ENCODE results near the gene MPIG6B.
"Not testable (repeated sequence)": the region's sequence is repeated elsewhere in the genome, so short reads cannot be mapped to it uniquely, and the experiment has no call there.

MPIG6B gene

DNA sequence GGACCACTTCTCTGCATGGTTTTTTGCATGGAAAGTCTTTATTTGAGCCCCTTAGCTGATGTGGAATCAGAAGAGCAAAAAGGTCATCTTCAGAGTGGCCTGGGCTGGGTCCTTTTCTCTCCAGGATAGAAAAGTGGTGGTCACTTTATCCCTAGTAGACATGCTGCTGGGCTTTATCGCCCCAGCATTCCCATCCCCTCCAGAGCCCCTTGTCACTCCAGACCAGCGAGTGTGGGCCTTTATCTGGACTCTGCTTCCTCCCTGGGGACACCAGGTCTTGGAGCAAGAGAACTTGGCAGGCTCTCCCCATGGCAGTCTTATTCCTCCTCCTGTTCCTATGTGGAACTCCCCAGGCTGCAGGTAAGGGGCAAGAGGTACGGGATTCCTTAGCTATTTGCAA is 16.6 kb upstream of the MPIG6B start, which contains the start of gene LY6G6F:
Gene LY6G6F (plus strand): TSS at position 268 of the 400 bp plus-strand sequence. CDS start 41 bp downstream, at position 309.
- Histone ChIP-seq H3K36me3 (ENCODE audit: insufficient read depth, low read length) (no peaks in the 10 kb centered on the region), H3K27me3 (ENCODE audit: insufficient read depth, low read length) (no peaks in the 10 kb centered on the region), H3K9me3 (ENCODE audit: low read length) (no peaks in the 10 kb centered on the region), H3K4me3 (ENCODE audit: low read length) (no peak within 1 kb of the TSS), H3K4me1 (ENCODE audit: insufficient read depth, low read length) (peaks cover 7% of the 10 kb centered on the region), H2AFZ (ENCODE audit: low read depth, low read length) (no peak within 1 kb of the TSS)

DNA sequence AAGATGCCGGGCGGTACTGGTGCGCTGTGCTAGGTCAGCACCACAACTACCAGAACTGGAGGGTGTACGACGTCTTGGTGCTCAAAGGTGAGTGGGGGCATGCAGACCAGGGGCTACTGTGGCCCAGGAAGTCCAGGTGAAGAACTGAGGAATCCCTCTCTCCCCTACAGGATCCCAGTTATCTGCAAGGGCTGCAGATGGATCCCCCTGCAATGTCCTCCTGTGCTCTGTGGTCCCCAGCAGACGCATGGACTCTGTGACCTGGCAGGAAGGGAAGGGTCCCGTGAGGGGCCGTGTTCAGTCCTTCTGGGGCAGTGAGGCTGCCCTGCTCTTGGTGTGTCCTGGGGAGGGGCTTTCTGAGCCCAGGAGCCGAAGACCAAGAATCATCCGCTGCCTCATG is 15.5 kb upstream of the MPIG6B start:
- Histone ChIP-seq H2AFZ (ENCODE audit: low read depth, low read length) (no peak overlapping the region), H3K27me3 (ENCODE audit: insufficient read depth, low read length) (no peaks in the 10 kb centered on the region), H3K36me3 (ENCODE audit: insufficient read depth, low read length) (no peaks in the 10 kb centered on the region), H3K4me1 (ENCODE audit: insufficient read depth, low read length) (no peaks in the 10 kb centered on the region), H3K9me3 (ENCODE audit: low read length) (no peaks in the 10 kb centered on the region), H3K4me3 (ENCODE audit: low read length) (no peak overlapping the region)

DNA sequence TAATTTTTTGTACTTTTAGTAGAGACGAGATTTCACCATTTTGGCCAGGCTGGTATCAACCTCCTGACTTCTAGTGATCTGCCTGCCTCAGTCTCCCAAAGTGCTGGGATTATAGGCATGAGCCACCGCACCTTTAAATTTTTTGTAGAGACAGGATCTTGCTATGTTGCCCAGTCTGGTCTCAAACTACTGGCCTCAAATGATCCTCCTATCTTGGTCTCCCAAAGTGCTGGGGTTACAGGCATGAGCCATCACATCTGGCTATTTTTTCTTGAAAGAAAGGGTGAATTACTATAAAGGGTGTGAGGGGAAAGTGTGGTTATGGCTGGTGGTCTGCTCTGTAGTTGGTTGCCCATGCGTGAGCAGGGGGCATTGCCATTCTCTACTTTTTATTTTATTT is 14.9 kb upstream of the MPIG6B start:
- H3K27me3 ChIP-seq (ENCODE audit: insufficient read depth, low read length) = no peaks in the 10 kb centered on the region
- no peaks in the 10 kb centered on the region for H3K36me3 ChIP-seq (ENCODE audit: insufficient read depth, low read length)
- H2AFZ ChIP-seq (ENCODE audit: low read depth, low read length) = no peak overlapping the region
- peaks cover 1% of the 10 kb centered on the region for H3K4me1 ChIP-seq (ENCODE audit: insufficient read depth, low read length)
- no peak overlapping the region for H3K4me3 ChIP-seq (ENCODE audit: low read length)
- no peaks in the 10 kb centered on the region for H3K9me3 ChIP-seq (ENCODE audit: low read length)

DNA sequence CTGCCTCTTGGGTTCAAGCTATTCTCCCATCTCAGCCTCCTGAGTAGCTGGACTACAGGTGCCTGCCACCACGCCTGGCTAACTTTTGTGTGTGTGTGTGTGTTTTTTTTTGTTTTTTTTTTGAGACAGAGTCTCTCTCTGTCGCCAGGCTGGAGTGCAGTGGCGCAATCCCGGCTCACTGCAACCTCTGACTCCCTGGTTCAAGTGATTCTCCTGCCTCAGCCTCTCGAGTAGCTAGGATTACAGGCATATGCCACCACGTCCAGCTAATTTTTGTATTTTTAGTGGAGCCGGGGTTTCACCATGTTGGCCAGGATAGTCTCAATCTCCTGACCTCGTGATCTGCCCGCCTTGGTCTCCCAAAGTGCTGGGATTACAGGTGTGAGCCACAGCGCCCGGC is 14.0 kb upstream of the MPIG6B start:
- not testable (repeated sequence) for H3K4me3 ChIP-seq (ENCODE audit: low read length); H2AFZ ChIP-seq (ENCODE audit: low read depth, low read length); H3K27me3 ChIP-seq (ENCODE audit: insufficient read depth, low read length); H3K36me3 ChIP-seq (ENCODE audit: insufficient read depth, low read length); H3K9me3 ChIP-seq (ENCODE audit: low read length)
- peaks cover 10% of the 10 kb centered on the region for H3K4me1 ChIP-seq (ENCODE audit: insufficient read depth, low read length)

DNA sequence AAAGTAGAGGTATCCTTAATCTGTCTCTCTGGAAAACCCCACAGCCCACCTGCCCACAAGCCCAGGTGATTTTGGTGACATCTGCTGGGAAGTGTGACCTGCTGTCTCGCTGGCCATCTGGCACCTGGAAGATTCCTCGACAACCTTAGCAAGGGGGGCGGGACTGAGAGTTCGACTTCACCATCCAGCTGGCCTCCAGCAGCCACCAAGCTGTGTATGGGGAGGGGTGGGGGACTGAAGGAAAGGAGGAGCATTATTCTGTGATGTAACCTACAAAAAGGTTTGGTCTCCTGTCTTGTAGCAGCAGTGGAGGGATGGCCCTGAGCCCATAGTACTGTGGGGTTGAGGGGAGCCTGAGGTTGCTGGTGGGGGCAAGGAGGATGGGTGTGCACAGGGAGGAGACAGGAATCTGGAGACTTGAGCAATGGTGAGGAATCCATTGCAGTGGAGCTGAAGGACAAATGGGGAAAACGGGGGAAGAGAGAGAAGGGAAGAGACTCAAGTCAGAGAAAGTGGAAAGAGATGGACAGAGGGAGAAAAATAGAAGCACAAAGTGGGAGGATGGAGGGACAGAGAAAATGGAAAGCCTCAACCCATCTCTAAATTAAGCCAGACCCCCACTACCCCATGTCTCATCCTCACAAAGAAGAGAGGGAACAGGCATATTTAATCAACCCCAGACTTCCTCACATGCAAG is 12.5 kb upstream of the MPIG6B start:
- Histone ChIP-seq H3K4me1 (ENCODE audit: insufficient read depth, low read length) (peaks cover 14% of the 10 kb centered on the region), H3K4me3 (ENCODE audit: low read length) (no peak overlapping the region), H3K9me3 (ENCODE audit: low read length) (no peaks in the 10 kb centered on the region), H2AFZ (ENCODE audit: low read depth, low read length) (no peak overlapping the region), H3K36me3 (ENCODE audit: insufficient read depth, low read length) (no peaks in the 10 kb centered on the region), H3K27me3 (ENCODE audit: insufficient read depth, low read length) (no peaks in the 10 kb centered on the region)

DNA sequence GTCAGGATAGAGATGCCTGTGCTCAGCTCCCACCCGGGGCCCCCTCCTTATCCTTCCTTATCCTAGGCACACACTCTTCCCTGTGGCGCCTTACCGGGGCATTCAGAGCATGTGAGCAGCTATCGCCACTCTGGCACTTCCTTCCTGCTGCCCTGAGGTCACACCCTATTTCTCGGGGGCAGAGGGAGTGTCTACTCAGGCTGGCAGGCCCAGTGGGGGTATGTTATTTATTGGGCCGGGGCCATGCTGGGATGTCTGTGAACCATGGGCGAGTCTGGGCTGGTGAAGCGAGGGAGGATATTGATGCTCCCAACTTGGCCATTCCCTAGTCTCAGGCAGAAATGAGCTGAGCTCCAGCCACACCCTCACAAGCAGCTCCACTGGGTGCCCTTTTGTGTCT is 11.9 kb upstream of the MPIG6B start:
- Histone ChIP-seq H3K4me3 (ENCODE audit: low read length) (no peak overlapping the region), H3K4me1 (ENCODE audit: insufficient read depth, low read length) (peaks cover 14% of the 10 kb centered on the region), H3K27me3 (ENCODE audit: insufficient read depth, low read length) (no peaks in the 10 kb centered on the region), H2AFZ (ENCODE audit: low read depth, low read length) (no peak overlapping the region), H3K9me3 (ENCODE audit: low read length) (no peaks in the 10 kb centered on the region), H3K36me3 (ENCODE audit: insufficient read depth, low read length) (no peaks in the 10 kb centered on the region)

DNA sequence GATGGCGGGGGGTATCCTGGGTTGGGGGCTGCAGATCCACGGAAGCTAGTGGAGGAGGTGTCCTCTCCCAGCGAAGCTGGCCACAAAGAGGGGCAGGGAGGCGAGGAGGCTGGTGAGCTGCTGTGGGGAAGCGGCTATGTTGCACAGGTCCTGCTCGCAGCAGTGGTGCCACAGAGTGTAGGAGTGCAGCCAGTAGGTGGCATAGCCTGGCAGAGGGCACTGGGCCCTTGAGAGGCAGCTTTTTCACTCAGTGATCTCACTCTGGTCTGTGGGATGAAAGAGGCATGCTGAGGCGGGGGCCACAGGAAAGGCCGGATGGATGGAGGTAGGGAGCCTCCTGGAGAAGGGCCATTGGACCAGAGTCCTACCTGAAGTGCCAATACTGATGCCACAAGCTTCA is 10.9 kb upstream of the MPIG6B start:
- no peaks in the 10 kb centered on the region for H3K27me3 ChIP-seq (ENCODE audit: insufficient read depth, low read length)
- no peaks in the 10 kb centered on the region for H3K9me3 ChIP-seq (ENCODE audit: low read length)
- no peaks in the 10 kb centered on the region for H3K36me3 ChIP-seq (ENCODE audit: insufficient read depth, low read length)
- no peak overlapping the region for H3K4me3 ChIP-seq (ENCODE audit: low read length)
- no peak overlapping the region for H2AFZ ChIP-seq (ENCODE audit: low read depth, low read length)
- H3K4me1 ChIP-seq (ENCODE audit: insufficient read depth, low read length) = peaks cover 14% of the 10 kb centered on the region

DNA sequence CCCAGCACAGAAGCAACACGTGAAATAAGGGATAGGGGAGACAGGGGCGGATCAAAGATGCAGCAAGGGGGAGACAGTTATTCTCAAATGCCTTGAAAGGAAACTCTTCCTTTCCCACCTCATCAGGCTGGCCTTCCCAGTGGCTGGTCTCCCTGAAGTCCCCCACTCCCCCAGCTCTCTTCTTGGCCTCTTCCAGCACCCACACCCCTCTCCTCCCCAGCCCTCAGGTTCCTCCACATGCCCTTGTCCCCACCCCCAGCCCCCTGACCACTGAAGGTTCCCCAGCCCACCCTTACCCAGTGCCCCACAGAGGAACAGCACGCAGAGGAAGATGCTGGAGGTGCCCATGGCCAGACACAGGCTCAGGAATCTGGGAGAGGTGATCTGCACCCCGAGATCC is 9.7 kb upstream of the MPIG6B start:
- peaks cover 14% of the 10 kb centered on the region for H3K4me1 ChIP-seq (ENCODE audit: insufficient read depth, low read length)
- peak overlapping the region; percentile 98 for H2AFZ ChIP-seq (ENCODE audit: low read depth, low read length)
- no peaks in the 10 kb centered on the region for H3K36me3 ChIP-seq (ENCODE audit: insufficient read depth, low read length)
- no peaks in the 10 kb centered on the region for H3K27me3 ChIP-seq (ENCODE audit: insufficient read depth, low read length)
- H3K9me3 ChIP-seq (ENCODE audit: low read length) = no peaks in the 10 kb centered on the region
- H3K4me3 ChIP-seq (ENCODE audit: low read length) = no peak overlapping the region

DNA sequence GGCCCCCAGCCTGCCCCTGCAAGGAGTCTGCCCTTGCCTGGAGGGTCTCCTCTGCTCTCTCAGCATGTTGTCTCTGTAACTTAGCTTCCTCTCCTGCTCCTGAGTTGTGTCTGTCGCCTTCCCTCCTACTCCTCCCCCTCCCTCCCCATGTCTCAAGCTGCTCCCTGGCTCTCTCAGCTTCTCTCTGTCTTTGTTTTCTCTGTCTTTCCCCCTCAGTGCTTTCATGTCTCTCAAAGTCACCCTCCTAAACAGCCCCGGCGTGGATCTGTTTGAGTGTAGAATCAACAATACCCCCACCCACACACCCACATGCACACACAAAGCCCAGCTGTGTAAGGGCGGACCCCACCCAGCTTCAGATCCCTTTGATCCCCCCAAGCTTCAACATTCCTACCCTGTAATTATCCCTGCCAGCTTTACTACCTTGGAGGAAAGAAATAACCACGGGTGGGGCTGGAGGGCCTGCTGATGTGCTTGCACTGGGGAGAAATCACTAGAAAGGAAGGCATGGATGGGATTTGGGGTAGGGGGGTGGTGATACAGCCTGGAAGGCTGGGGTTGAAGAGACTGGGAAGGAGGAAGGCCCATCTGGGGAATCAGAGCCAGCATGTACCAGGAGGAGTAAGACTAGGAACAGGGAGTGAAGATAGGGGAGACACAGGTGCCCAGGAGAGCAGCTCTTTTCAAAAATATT is 9.0 kb upstream of the MPIG6B start:
- peak overlapping the region; percentile 98 for H2AFZ ChIP-seq (ENCODE audit: low read depth, low read length)
- no peaks in the 10 kb centered on the region for H3K9me3 ChIP-seq (ENCODE audit: low read length)
- no peak overlapping the region for H3K4me3 ChIP-seq (ENCODE audit: low read length)
- no peaks in the 10 kb centered on the region for H3K27me3 ChIP-seq (ENCODE audit: insufficient read depth, low read length)
- no peaks in the 10 kb centered on the region for H3K36me3 ChIP-seq (ENCODE audit: insufficient read depth, low read length)
- H3K4me1 ChIP-seq (ENCODE audit: insufficient read depth, low read length) = peaks cover 14% of the 10 kb centered on the region

DNA sequence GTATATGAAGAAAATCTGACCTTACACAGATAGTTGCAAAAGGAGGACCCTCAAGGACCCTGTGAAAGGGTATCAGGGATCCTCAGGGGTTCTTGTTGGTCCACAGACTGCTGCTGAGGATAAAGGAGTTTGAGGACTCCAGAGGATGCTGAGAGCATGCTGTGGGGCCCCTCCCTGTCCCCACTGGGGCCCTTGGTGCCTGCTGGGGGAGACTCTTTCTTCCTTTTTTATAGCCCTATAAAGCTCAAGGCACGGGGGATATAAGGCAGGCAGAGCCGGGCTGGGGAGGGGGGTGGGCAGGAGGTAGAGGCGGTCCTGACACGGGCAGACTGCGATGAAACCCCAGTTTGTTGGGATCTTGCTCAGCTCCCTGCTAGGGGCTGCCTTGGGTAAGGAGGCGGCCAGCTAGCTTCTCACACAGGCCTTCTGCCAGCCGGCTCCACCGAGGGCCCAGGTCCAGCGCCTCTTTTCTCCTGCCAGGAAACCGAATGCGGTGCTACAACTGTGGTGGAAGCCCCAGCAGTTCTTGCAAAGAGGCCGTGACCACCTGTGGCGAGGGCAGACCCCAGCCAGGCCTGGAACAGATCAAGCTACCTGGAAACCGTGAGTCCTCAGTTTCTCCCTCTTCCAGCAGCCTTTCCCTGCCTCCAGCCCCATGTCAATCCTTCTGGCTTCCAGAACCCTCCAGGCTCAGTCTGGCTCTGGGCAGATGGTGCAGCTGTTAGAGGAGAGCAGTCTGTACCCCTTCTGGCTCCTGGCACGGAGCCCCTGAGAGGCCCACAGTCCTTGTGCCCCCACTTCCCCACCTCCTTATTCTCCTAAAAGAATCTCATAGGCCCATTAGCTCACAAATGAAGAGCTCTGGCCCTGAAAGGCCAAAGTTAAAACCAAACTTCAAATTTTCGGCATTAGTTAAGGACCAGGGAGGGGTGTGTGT is 7.9 kb upstream of the MPIG6B start, which contains the start of gene LY6G6D:
Gene LY6G6D (plus strand): TSS at position 327 of the 937 bp plus-strand sequence. CDS start 8 bp downstream, at position 335.
- no peak within 1 kb of the TSS for H3K4me3 ChIP-seq (ENCODE audit: low read length)
- H3K9me3 ChIP-seq (ENCODE audit: low read length) = no peaks in the 10 kb centered on the region
- peak within 1 kb of the TSS; percentile 98 for H2AFZ ChIP-seq (ENCODE audit: low read depth, low read length)
- H3K4me1 ChIP-seq (ENCODE audit: insufficient read depth, low read length) = peaks cover 14% of the 10 kb centered on the region
- H3K36me3 ChIP-seq (ENCODE audit: insufficient read depth, low read length) = no peaks in the 10 kb centered on the region
- H3K27me3 ChIP-seq (ENCODE audit: insufficient read depth, low read length) = no peaks in the 10 kb centered on the region

DNA sequence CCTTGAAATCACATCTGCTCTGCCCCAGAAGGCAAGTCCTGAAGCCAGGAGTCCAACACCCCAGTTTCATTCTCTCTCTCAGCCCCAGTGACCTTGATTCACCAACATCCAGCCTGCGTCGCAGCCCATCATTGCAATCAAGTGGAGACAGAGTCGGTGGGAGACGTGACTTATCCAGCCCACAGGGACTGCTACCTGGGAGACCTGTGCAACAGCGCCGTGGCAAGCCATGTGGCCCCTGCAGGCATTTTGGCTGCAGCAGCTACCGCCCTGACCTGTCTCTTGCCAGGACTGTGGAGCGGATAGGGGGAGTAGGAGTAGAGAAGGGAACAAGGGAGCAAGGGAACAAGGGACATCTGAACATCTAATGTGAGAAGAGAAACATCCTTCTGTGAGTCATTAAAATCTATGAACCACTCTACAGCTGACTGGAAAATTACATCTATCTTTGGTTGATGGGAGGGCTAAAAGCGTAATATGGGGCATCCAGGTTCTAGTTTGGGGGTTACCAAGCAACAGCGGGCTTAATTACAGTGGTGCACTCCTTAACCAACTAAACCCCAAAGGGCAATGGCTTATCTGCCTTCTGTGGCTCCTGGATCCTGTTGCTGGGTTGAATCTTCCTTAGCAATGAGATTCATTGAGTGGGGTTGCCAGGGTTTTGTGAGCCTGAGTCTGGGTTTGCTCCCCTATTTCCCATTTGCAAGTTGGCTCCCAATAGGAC is 5.5 kb upstream of the MPIG6B start:
- Histone ChIP-seq H3K27me3 (ENCODE audit: insufficient read depth, low read length) (no peaks in the 10 kb centered on the region), H3K36me3 (ENCODE audit: insufficient read depth, low read length) (no peaks in the 10 kb centered on the region), H3K9me3 (ENCODE audit: low read length) (no peaks in the 10 kb centered on the region), H3K4me1 (ENCODE audit: insufficient read depth, low read length) (peaks cover 14% of the 10 kb centered on the region), H2AFZ (ENCODE audit: low read depth, low read length) (no peak overlapping the region), H3K4me3 (ENCODE audit: low read length) (no peak overlapping the region)

DNA sequence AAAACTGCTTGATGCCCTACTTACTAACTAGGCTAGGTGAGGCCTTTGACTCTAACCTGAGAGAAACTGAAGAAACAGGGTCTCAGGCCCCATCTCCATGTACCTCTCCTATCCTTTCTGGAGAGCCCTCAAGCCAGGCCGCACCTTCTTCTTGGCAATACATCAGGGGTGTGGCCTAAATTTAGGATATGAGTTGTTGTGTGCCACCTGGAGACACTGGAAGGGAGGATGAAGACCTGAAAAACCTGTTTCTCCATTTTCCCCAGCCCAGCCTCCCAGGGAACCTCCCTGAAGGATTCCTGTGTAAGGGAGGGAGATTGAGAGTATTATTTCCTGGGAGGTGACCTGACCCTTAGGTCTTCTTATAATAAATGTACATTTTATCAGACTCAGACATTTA is 4.9 kb upstream of the MPIG6B start:
- H3K9me3 ChIP-seq (ENCODE audit: low read length) = no peaks in the 10 kb centered on the region
- H3K27me3 ChIP-seq (ENCODE audit: insufficient read depth, low read length) = no peaks in the 10 kb centered on the region
- H3K4me3 ChIP-seq (ENCODE audit: low read length) = no peak overlapping the region
- H3K36me3 ChIP-seq (ENCODE audit: insufficient read depth, low read length) = no peaks in the 10 kb centered on the region
- H2AFZ ChIP-seq (ENCODE audit: low read depth, low read length) = no peak overlapping the region
- H3K4me1 ChIP-seq (ENCODE audit: insufficient read depth, low read length) = peaks cover 13% of the 10 kb centered on the region

Measured in neuron (in vitro differentiated cells).